Sigmoid colon (tissue), 4 donors: ENCODE measurements around the gene IRX3.

Experiments used
- EP300 ChIP-seq, 4 donors: sonication (generic); formaldehyde crosslinking; IDR thresholded peaks; one replicate each; pipeline ENCODE4 v1.6.1; 2017; ENCODE audit warnings: antibody characterized with exemption in 4 of 4
- POLR2A ChIP-seq, 2 donors: fragments of 450-650 bp; IDR thresholded peaks; one replicate each; pipeline ENCODE4 v1.6.1; 2016; ENCODE audit warnings: antibody characterized with exemption in 2 of 2, mild to moderate bottlenecking in 2 of 2, moderate library complexity in 2 of 2
- POLR2AphosphoS5 ChIP-seq, 4 donors: sonication (generic); formaldehyde crosslinking; IDR thresholded peaks; one replicate each; pipeline ENCODE4 v1.6.1; 2017; ENCODE audit warnings: antibody characterized with exemption in 4 of 4
- TF ChIP-seq, protein P1 (sequence below), 4 experiments: fragments of 450-650 bp in 3 of 4; fragments of 200-600 bp in 1 of 4; IDR thresholded peaks; one replicate each; pipeline ENCODE4 v1.5.1; 2016 to 2019; ENCODE audit warnings: antibody characterized with exemption in 4 of 4, mild to moderate bottlenecking in 3 of 4, moderate library complexity in 2 of 4

DNA sequence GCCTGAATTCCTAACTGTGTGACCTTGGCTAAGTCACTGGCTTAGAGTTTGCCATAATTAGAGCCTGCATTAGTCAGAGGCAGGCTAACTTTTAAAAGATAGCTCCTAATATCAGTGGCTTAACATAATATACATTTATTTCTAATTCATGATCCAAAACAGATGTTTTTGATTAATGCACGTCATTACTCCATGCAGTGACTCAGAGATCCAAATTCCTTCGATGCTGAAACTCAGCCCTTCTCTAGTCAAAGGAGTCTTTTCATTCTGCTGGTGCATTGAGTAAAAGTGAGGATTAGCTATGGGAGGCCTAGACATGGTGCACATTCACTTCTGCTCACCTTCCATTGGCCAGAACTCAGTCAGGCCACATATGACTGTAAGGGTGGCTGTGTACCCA lies 49.8 kb downstream of the IRX3 start:
- TF ChIP-seq, protein P1, sequence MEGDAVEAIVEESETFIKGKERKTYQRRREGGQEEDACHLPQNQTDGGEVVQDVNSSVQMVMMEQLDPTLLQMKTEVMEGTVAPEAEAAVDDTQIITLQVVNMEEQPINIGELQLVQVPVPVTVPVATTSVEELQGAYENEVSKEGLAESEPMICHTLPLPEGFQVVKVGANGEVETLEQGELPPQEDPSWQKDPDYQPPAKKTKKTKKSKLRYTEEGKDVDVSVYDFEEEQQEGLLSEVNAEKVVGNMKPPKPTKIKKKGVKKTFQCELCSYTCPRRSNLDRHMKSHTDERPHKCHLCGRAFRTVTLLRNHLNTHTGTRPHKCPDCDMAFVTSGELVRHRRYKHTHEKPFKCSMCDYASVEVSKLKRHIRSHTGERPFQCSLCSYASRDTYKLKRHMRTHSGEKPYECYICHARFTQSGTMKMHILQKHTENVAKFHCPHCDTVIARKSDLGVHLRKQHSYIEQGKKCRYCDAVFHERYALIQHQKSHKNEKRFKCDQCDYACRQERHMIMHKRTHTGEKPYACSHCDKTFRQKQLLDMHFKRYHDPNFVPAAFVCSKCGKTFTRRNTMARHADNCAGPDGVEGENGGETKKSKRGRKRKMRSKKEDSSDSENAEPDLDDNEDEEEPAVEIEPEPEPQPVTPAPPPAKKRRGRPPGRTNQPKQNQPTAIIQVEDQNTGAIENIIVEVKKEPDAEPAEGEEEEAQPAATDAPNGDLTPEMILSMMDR (IDR thresholded peaks at IDR 0.05), result no peak
- TF ChIP-seq POLR2AphosphoS5 (IDR thresholded peaks at IDR 0.05) (no peak), POLR2A (IDR thresholded peaks at IDR 0.05) (no peak), EP300 (IDR thresholded peaks at IDR 0.05) (no peak)
